Measurements from ENCODE around the gene SEC16B.

The SEC16B gene

GRCh38 chr1:177926201-177926600 lies 43.7 kb downstream of the SEC16B start:
- DNase-seq (ENCODE audit: low read depth) = no peak
- no peak overlapping the region for H3K4me3 ChIP-seq (ENCODE audit: low read length)
- no peak for TF ChIP-seq CTCF (conservative IDR thresholded peaks at IDR 0.05; ENCODE audit: low read depth, low read length)

GRCh38 chr1:177925006-177925405 lies 44.9 kb downstream of the SEC16B start:
- no peak for TF ChIP-seq CTCF (conservative IDR thresholded peaks at IDR 0.05; ENCODE audit: low read depth, low read length)
- no peak for DNase-seq (ENCODE audit: low read depth)
- no peak overlapping the region for H3K4me3 ChIP-seq (ENCODE audit: low read length)

- no peak for DNase-seq (ENCODE audit: low read depth)
- no peak for TF ChIP-seq CTCF (conservative IDR thresholded peaks at IDR 0.05; ENCODE audit: low read depth, low read length)
Observed at GRCh38 chr1:177923441-177923840, 46.4 kb downstream of the SEC16B start.

GRCh38 chr1:177922209-177922608 lies 47.6 kb downstream of the SEC16B start:
- TF ChIP-seq CTCF (conservative IDR thresholded peaks at IDR 0.05; ENCODE audit: low read depth, low read length) = no peak
- no peak overlapping the region for H3K4me3 ChIP-seq (ENCODE audit: low read length)
- DNase-seq (ENCODE audit: low read depth) = no peak

More at GRCh38 chr1:177923441-177923840, 46.4 kb downstream of the SEC16B start:
- no peak overlapping the region for H3K4me3 ChIP-seq (ENCODE audit: low read length)

- no peak for TF ChIP-seq CTCF (conservative IDR thresholded peaks at IDR 0.05; ENCODE audit: low read depth, low read length)
- no peak overlapping the region for H3K4me3 ChIP-seq (ENCODE audit: low read length)
- no peak for DNase-seq (ENCODE audit: low read depth)
Observed at GRCh38 chr1:177921590-177921989, 48.3 kb downstream of the SEC16B start.

GRCh38 chr1:177920091-177920490 lies 49.8 kb downstream of the SEC16B start:
- no peak for TF ChIP-seq CTCF (conservative IDR thresholded peaks at IDR 0.05; ENCODE audit: low read depth, low read length)
- DNase-seq (ENCODE audit: low read depth) = no peak
- no peak overlapping the region for H3K4me3 ChIP-seq (ENCODE audit: low read length)

GRCh38 chr1:177915641-177916040 lies 54.2 kb downstream of the SEC16B start:
- no peak for TF ChIP-seq CTCF (conservative IDR thresholded peaks at IDR 0.05; ENCODE audit: low read depth, low read length)
- H3K4me3 ChIP-seq (ENCODE audit: low read length) = no peak overlapping the region
- DNase-seq (ENCODE audit: low read depth) = no peak
